ENCODE measurements around the gene DERL3.

Gene DERL3

DNA sequence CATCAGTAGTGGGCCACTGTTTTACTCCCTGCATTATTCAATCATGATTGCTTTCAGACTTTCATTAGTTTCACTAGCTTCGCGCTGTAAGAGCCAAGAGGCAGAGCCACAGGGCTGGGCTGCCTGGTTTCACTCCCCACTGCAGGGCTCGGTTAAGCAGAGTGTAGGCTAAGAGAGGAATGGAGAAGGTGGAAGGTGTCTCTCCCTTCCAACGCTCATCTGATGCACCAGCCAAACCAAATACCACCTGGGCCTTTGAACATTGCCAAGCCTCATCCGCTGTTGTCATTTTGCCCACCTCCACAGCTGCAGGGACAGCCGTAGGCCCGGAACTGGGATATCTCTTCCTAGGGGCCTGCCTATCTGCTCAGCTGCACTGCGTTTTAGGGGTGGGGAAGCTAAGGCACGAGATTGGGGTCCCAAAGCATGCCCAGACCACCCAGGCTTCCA, 52.5 kb downstream of the DERL3 start:
- TF ChIP-seq FOXP2 (optimal IDR thresholded peaks at IDR 0.05; ENCODE audit: borderline replicate concordance, extremely low read depth, extremely low read length, insufficient read depth), result no peak
- no peak for TF ChIP-seq SIN3A (IDR thresholded peaks at IDR 0.05; ENCODE audit: borderline replicate concordance, insufficient read depth, low read length)
- no peak for TF ChIP-seq POLR2AphosphoS5 (IDR thresholded peaks at IDR 0.05; ENCODE audit: low read depth, low read length)
- no peak for TF ChIP-seq REST (IDR thresholded peaks at IDR 0.05; ENCODE audit: insufficient read depth in 1 of 2, low read depth in 2 of 2, low read length in 2 of 2)
- no peak for TF ChIP-seq TAF1 (IDR thresholded peaks at IDR 0.05; ENCODE audit: borderline replicate concordance, insufficient read depth, low read length)
